ENCODE results near the gene TLE4.
A peak's percentile ranks its signal among the peaks of the same experiment; 100 is the strongest.

Gene TLE4

GRCh38 chr9:79567671-79568098 is 4.1 kb upstream of the TLE4 start:
- no peak for DNase-seq (ENCODE audit: low spot score)
- no peak for TF ChIP-seq CTCF (IDR thresholded peaks at IDR 0.05; ENCODE audit: extremely low read depth, missing control alignments)

- TF ChIP-seq CTCF (IDR thresholded peaks at IDR 0.05; ENCODE audit: extremely low read depth, missing control alignments): no peak
- DNase-seq (ENCODE audit: low spot score): peak; percentile 10
Observed at GRCh38 chr9:79568337-79569101, 3.2 kb upstream of the TLE4 start.

GRCh38 chr9:79569814-79570447 is 1.8 kb upstream of the TLE4 start:
- no peak for TF ChIP-seq CTCF (IDR thresholded peaks at IDR 0.05; ENCODE audit: extremely low read depth, missing control alignments)
- DNase-seq (ENCODE audit: low spot score): no peak

- no peak for TF ChIP-seq CTCF (IDR thresholded peaks at IDR 0.05; ENCODE audit: extremely low read depth, missing control alignments)
- peak; percentile 38 for DNase-seq (ENCODE audit: low spot score)
Observed at GRCh38 chr9:79570448-79571308, 1.1 kb upstream of the TLE4 start.

GRCh38 chr9:79572032-79572607 is 355 bp downstream of the TLE4 start:
- peak; percentile 63 for DNase-seq (ENCODE audit: low spot score)
- no peak for TF ChIP-seq CTCF (IDR thresholded peaks at IDR 0.05; ENCODE audit: extremely low read depth, missing control alignments)

- TF ChIP-seq CTCF (IDR thresholded peaks at IDR 0.05; ENCODE audit: extremely low read depth, missing control alignments): peak; percentile 23
- peak; percentile 67 for DNase-seq (ENCODE audit: low spot score)
Observed at GRCh38 chr9:79572608-79573411, 1.0 kb downstream of the TLE4 start.

All from GM20000 (cell line).